SK-N-SH (cell line): ENCODE measurements around the gene PKP2. TPM values are rescaled to one million over a fixed set of nuclear protein-coding genes. Genes with fewer than 3 reads are reported as not detected.

Experiments used
- CTCF ChIA-PET: fragments of 300-600, 350-600 bp; formaldehyde crosslinking; extraction: SDS; loops from one replicate; lab custom pipeline; 2021; lab: Yijun Ruan, JAX
- POLR2A ChIA-PET: fragments of 350-600 bp; sonication (Branson Sonifier 250); formaldehyde crosslinking; extraction: SDS; loops from one replicate; lab custom pipeline; 2020; ENCODE audit warnings: antibody characterized with exemption, inconsistent platforms; lab: Yijun Ruan, JAX
- DNase-seq: peaks from one replicate; pipeline ENCODE4 v3.0.0; 2012
- H2AFZ ChIP-seq: fragments of 200-600 bp; sonication (generic); 2 replicates; pipeline ENCODE4 v1.8.1; 2016; ENCODE audit warnings: antibody characterized with exemption, mild to moderate bottlenecking, low read depth
- H3F3A ChIP-seq: fragments of 200-600 bp; sonication (generic); replicated peaks from 2 replicates; pipeline ENCODE3; 2016; ENCODE audit warnings: antibody characterized with exemption, mild to moderate bottlenecking; ENCODE audit not compliant: insufficient read depth
- H3K27ac ChIP-seq, 2 experiments: fragments of 200-500 bp in 1 of 2; fragments of 200-600 bp in 1 of 2; sonication (Bioruptor generic) in 1 of 2; sonication (generic), shearing (Covaris generic) in 1 of 2; 2 replicates each; pipeline versions ENCODE4 v1.5.1 to v1.6.1; 2014 to 2016; ENCODE audit warnings: low read depth in 2 of 2, inconsistent platforms in 1 of 2, low read length in 1 of 2, mild to moderate bottlenecking in 1 of 2, mixed read lengths in 1 of 2
- H3K27me3 ChIP-seq: fragments of 200-600 bp; sonication (generic), shearing (Covaris generic); 2 replicates; pipeline ENCODE4 v1.6.1; 2016; ENCODE audit warnings: mixed run types; ENCODE audit not compliant: insufficient read depth
- H3K36me3 ChIP-seq, 2 experiments: fragments of 200-500 bp in 1 of 2; fragments of 200-600 bp in 1 of 2; sonication (Bioruptor generic) in 1 of 2; sonication (generic) in 1 of 2; replicated peaks in 1 of 2; 2 replicates each; pipeline versions ENCODE3 to v1.5.1; 2014 to 2016; ENCODE audit warnings: low read length in 1 of 2, mild to moderate bottlenecking in 1 of 2; ENCODE audit not compliant: insufficient read depth in 2 of 2, control insufficient read depth in 1 of 2
- H3K4me1 ChIP-seq, 2 experiments: fragments of 200-500 bp in 1 of 2; fragments of 200-600 bp in 1 of 2; sonication (Bioruptor generic) in 1 of 2; sonication (generic), shearing (Covaris generic) in 1 of 2; 2 replicates each; pipeline versions ENCODE4 v1.5.1 to v1.6.1; 2014 to 2016; ENCODE audit warnings: low read depth in 1 of 2, low read length in 1 of 2, mixed run types in 1 of 2; ENCODE audit not compliant: insufficient read depth in 2 of 2, control insufficient read depth in 1 of 2
- H3K4me2 ChIP-seq: fragments of 200-600 bp; sonication (generic), shearing (Covaris generic); 2 replicates; pipeline ENCODE4 v1.6.1; 2017; ENCODE audit warnings: mixed run types
- H3K4me3 ChIP-seq, 2 experiments: fragments of 200-500 bp in 1 of 2; fragments of 200-600 bp in 1 of 2; sonication (Bioruptor generic) in 1 of 2; sonication (generic), shearing (Covaris generic) in 1 of 2; 2 replicates each; pipeline versions ENCODE4 v1.5.1 to v1.8.1; 2014 to 2016; ENCODE audit warnings: low read depth in 2 of 2, inconsistent platforms in 1 of 2, low read length in 1 of 2, mild to moderate bottlenecking in 1 of 2, mixed read lengths in 1 of 2, moderate library complexity in 1 of 2
- H3K79me2 ChIP-seq: fragments of 200-600 bp; sonication (generic); 2 replicates; pipeline ENCODE4 v1.8.1; 2017; ENCODE audit warnings: mild to moderate bottlenecking; ENCODE audit not compliant: insufficient read depth
- H3K9ac ChIP-seq: fragments of 200-600 bp; sonication (generic); 2 replicates; pipeline ENCODE4 v1.6.1; 2017; ENCODE audit warnings: mixed run types
- H3K9me2 ChIP-seq: fragments of 200-600 bp; sonication (generic); 2 replicates; pipeline ENCODE4 v1.6.1; 2017; ENCODE audit warnings: mixed run types
- H3K9me3 ChIP-seq: fragments of 200-600 bp; sonication (generic); 2 replicates; pipeline ENCODE4 v1.6.1; 2017; ENCODE audit warnings: mixed run types, mild to moderate bottlenecking, moderate library complexity
- H4K20me1 ChIP-seq: fragments of 200-600 bp; sonication (generic); 2 replicates; pipeline ENCODE4 v1.6.1; 2017; ENCODE audit warnings: mild to moderate bottlenecking, mixed run types; ENCODE audit not compliant: insufficient read depth
- CHD2 ChIP-seq: fragments of 150-350 bp; IDR thresholded peaks from 2 replicates; pipeline ENCODE4 v1.6.1; 2018; ENCODE audit warnings: low read length; ENCODE audit not compliant: partially characterized antibody
- EP300 ChIP-seq, 2 experiments: IDR thresholded peaks; 2 replicates each; pipeline versions ENCODE4 v1.4.0 to v1.6.1; 2012; ENCODE audit warnings: borderline replicate concordance in 1 of 2, low read depth in 1 of 2, low read length in 1 of 2
- FOXJ3 ChIP-seq: sonication (generic); formaldehyde crosslinking; IDR thresholded peaks from 2 replicates; pipeline ENCODE4 v1.5.1; 2020; ENCODE audit warnings: mild to moderate bottlenecking, missing genetic modification reagents
- FOXM1 ChIP-seq: IDR thresholded peaks from 2 replicates; pipeline ENCODE4 v1.4.0; 2012; ENCODE audit warnings: low read depth, mild to moderate bottlenecking
- GABPA ChIP-seq: IDR thresholded peaks from 2 replicates; pipeline ENCODE4 v1.4.0; 2012; ENCODE audit warnings: low read depth, mild to moderate bottlenecking
- GATA2 ChIP-seq: sonication (generic); formaldehyde crosslinking; IDR thresholded peaks from 2 replicates; pipeline ENCODE4 v1.5.0; 2020; ENCODE audit warnings: mild to moderate bottlenecking, missing genetic modification reagents
- MXI1 ChIP-seq: IDR thresholded peaks from 2 replicates; pipeline ENCODE4 v1.6.1; 2012; ENCODE audit warnings: mild to moderate bottlenecking, low read depth, low read length, improper control_type of control experiment
- NRF1 ChIP-seq: IDR thresholded peaks from 2 replicates; pipeline ENCODE4 v1.6.1; 2012; ENCODE audit warnings: low read depth, mild to moderate bottlenecking, low read length
- RAD21 ChIP-seq: IDR thresholded peaks from 2 replicates; pipeline ENCODE4 v1.6.1; 2012; ENCODE audit warnings: mild to moderate bottlenecking, low read length
- RCOR1 ChIP-seq: fragments of 150-350 bp; IDR thresholded peaks from 2 replicates; pipeline ENCODE4 v1.6.1; 2017; ENCODE audit warnings: antibody characterized with exemption, low read length
- RFX5 ChIP-seq: IDR thresholded peaks from 2 replicates; pipeline ENCODE4 v1.6.1; 2012; ENCODE audit warnings: mild to moderate bottlenecking, improper control_type of control experiment, low read length
- SIN3A ChIP-seq: IDR thresholded peaks from 2 replicates; pipeline ENCODE4 v1.6.1; 2012; ENCODE audit warnings: low read depth, mild to moderate bottlenecking, low read length, moderate library complexity, borderline replicate concordance
- TCF12 ChIP-seq: IDR thresholded peaks from 2 replicates; pipeline ENCODE4 v1.4.0; 2012
- TEAD4 ChIP-seq: IDR thresholded peaks from 2 replicates; pipeline ENCODE4 v1.4.0; 2012; ENCODE audit warnings: mild to moderate bottlenecking, borderline replicate concordance; ENCODE audit not compliant: insufficient read depth
- YY1 ChIP-seq: IDR thresholded peaks from 2 replicates; pipeline ENCODE4 v1.4.0; 2012; ENCODE audit warnings: low read depth, mild to moderate bottlenecking
- WGBS: methylation state at CpG from one replicate; pipeline ENCODE4 v1.1.6; 2017; ENCODE audit warnings: low lambda C conversion rate; 5-methylcytosine and 5-hydroxymethylcytosine counted together
- polyA plus RNA-seq, 3 experiments: library from polyadenylated mRNA; depleted of rRNA; stranded (reverse); fragments of >200 nt; gene quantifications; 2 replicates each; pipeline ENCODE4 v1.2.3, GENCODE V29; 2012
- TF ChIP-seq, protein P1 (sequence below): fragments of 150-350 bp; IDR thresholded peaks from 2 replicates; pipeline ENCODE4 v1.6.1; 2016; ENCODE audit warnings: mild to moderate bottlenecking, low read depth, low read length
- TF ChIP-seq, protein P2 (sequence below): fragments of 200-600 bp; sonication (generic); IDR thresholded peaks from 2 replicates; pipeline ENCODE4 v1.6.1; 2017; ENCODE audit warnings: antibody characterized with exemption, mild to moderate bottlenecking, moderate library complexity
- TF ChIP-seq, protein P3 (sequence below): fragments of 150-350 bp; IDR thresholded peaks from 2 replicates; pipeline ENCODE4 v1.6.1; 2017; ENCODE audit warnings: antibody characterized with exemption, low read length, low read depth, borderline replicate concordance
- TF ChIP-seq, protein P4 (sequence below): IDR thresholded peaks from 2 replicates; pipeline ENCODE4 v1.4.0; 2012; ENCODE audit warnings: low read depth, borderline replicate concordance

PKP2 gene
- polyA plus RNA-seq, 1 of the 3 experiments (the other 2 are of a cell fraction): 0.10 TPM

DNA sequence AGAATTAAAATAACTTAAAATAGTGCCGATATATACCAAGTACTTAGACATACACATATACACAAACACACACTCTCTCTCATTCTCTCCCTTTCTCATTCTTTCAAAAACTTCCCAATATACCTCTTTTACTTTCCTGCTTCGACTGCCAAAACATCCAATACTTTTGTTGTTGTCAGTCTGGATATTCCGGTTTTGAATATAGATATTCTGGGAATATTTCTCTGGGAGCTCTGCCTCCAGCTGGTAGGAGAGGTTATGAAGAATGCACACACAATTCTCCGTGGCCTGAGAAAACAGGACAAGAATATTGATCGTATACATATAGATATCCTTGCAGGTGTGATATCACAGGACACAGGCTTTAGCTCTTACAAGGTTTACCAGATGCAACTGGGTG is 74.2 kb downstream of the PKP2 start:
- H3K27me3 ChIP-seq: no peaks in the 10 kb centered on the region
- peaks cover 0 to 15% of the 10 kb centered on the region in 2 experiments; a peak in 2 of 4 replicates for H3K4me1 ChIP-seq
- no peaks in the 10 kb centered on the region for H3K79me2 ChIP-seq
- no peaks in the 10 kb centered on the region for H3K9me2 ChIP-seq
- H3K4me3 ChIP-seq: no peak overlapping the region
- WGBS: 50% methylated on average over 5 of the region's 5 CpGs
- POLR2A ChIA-PET: interaction anchor here (0.8 to 1.0 kb wide), 2 partner anchors 22 to 67 kb away, joined by 3 read pairs; no protein-coding TSS in a partner anchor
- peak overlapping the region in 1 of 2 experiments; percentile 82; a peak in 2 of 4 replicates for H3K27ac ChIP-seq
- TF ChIP-seq MXI1 (no peak), TEAD4 (no peak), SIN3A (no peak), YY1 (no peak), NRF1 (no peak), TCF12 (no peak), RFX5 (no peak), GATA2 (no peak)
- TF ChIP-seq, protein P1, sequence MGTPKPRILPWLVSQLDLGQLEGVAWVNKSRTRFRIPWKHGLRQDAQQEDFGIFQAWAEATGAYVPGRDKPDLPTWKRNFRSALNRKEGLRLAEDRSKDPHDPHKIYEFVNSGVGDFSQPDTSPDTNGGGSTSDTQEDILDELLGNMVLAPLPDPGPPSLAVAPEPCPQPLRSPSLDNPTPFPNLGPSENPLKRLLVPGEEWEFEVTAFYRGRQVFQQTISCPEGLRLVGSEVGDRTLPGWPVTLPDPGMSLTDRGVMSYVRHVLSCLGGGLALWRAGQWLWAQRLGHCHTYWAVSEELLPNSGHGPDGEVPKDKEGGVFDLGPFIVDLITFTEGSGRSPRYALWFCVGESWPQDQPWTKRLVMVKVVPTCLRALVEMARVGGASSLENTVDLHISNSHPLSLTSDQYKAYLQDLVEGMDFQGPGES: no peak
- TF ChIP-seq, protein P2, sequence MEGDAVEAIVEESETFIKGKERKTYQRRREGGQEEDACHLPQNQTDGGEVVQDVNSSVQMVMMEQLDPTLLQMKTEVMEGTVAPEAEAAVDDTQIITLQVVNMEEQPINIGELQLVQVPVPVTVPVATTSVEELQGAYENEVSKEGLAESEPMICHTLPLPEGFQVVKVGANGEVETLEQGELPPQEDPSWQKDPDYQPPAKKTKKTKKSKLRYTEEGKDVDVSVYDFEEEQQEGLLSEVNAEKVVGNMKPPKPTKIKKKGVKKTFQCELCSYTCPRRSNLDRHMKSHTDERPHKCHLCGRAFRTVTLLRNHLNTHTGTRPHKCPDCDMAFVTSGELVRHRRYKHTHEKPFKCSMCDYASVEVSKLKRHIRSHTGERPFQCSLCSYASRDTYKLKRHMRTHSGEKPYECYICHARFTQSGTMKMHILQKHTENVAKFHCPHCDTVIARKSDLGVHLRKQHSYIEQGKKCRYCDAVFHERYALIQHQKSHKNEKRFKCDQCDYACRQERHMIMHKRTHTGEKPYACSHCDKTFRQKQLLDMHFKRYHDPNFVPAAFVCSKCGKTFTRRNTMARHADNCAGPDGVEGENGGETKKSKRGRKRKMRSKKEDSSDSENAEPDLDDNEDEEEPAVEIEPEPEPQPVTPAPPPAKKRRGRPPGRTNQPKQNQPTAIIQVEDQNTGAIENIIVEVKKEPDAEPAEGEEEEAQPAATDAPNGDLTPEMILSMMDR: no peak
- TF ChIP-seq, protein P3, sequence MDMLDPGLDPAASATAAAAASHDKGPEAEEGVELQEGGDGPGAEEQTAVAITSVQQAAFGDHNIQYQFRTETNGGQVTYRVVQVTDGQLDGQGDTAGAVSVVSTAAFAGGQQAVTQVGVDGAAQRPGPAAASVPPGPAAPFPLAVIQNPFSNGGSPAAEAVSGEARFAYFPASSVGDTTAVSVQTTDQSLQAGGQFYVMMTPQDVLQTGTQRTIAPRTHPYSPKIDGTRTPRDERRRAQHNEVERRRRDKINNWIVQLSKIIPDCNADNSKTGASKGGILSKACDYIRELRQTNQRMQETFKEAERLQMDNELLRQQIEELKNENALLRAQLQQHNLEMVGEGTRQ: no peak
- TF ChIP-seq, all 33 proteins: peak for 0
- CTCF ChIA-PET: interaction anchor here (3.3 kb wide), 1 partner anchor 66 kb away, joined by 10 read pairs; the partner anchor contains the start of gene YARS2
- H3K4me2 ChIP-seq: no peak overlapping the region
- DNase-seq: no peak
- H4K20me1 ChIP-seq: no peaks in the 10 kb centered on the region
- no peaks in the 10 kb centered on the region for H3F3A ChIP-seq
- H3K9me3 ChIP-seq: no peaks in the 10 kb centered on the region
- no peak overlapping the region for H2AFZ ChIP-seq
- no peak overlapping the region for H3K9ac ChIP-seq
- no peaks in the 10 kb centered on the region for H3K36me3 ChIP-seq

DNA sequence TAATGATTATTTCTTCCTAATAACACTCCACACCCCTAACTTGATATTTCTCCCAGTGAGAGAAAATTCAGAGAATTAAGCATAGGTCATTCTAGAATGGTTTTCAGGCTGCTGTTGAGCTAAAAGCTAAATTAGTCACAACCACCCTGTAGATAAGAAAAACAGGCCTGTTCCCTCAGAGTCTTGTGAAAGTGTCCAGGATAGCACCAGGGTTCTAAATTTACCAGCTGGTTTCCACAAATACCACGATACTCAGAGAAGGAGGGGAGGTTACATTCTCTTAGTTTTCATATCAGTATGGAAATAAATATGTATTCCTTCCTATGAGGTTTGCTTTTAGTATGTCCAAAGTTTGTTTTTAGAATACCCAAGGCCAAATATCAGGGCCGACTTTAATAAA is 74.9 kb downstream of the PKP2 start:
- Histone ChIP-seq H3K27ac (peak overlapping the region in 1 of 2 experiments; percentile 82; a peak in 2 of 4 replicates), H3K4me2 (no peak overlapping the region), H3K79me2 (no peaks in the 10 kb centered on the region), H3K9me2 (no peaks in the 10 kb centered on the region), H3K4me3 (no peak overlapping the region), H3K4me1 (peaks cover 0 to 13% of the 10 kb centered on the region in 2 experiments; a peak in 2 of 4 replicates), H3K27me3 (no peaks in the 10 kb centered on the region), H4K20me1 (no peaks in the 10 kb centered on the region), H3F3A (no peaks in the 10 kb centered on the region), H3K9ac (no peak overlapping the region), H3K36me3 (no peaks in the 10 kb centered on the region), H3K9me3 (no peaks in the 10 kb centered on the region), H2AFZ (no peak overlapping the region)
- ChIA-PET POLR2A (interaction anchor here (1.0 to 1.4 kb wide), 2 partner anchors 65 to 67 kb away, joined by 3 read pairs; no protein-coding TSS in a partner anchor), CTCF (interaction anchor here (3.3 kb wide), 1 partner anchor 66 kb away, joined by 10 read pairs; the partner anchor contains the start of gene YARS2)
- 28% methylated on average over 2 of the region's 2 CpGs for WGBS
- DNase-seq: peak; percentile 51
- no peak for TF ChIP-seq FOXJ3 (CRISPR knock-in tag)
- TF ChIP-seq RCOR1: peak; percentile 43; the same call in 1 of the 2 replicates
- peak; percentile 18; the same call in 1 of the 2 replicates for TF ChIP-seq RAD21
- no peak for TF ChIP-seq FOXM1
- peak; percentile 29 for TF ChIP-seq CHD2
- TF ChIP-seq GABPA: no peak
- TF ChIP-seq, protein P4, sequence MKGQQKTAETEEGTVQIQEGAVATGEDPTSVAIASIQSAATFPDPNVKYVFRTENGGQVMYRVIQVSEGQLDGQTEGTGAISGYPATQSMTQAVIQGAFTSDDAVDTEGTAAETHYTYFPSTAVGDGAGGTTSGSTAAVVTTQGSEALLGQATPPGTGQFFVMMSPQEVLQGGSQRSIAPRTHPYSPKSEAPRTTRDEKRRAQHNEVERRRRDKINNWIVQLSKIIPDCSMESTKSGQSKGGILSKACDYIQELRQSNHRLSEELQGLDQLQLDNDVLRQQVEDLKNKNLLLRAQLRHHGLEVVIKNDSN: no peak
- TF ChIP-seq GATA2: peak; percentile 65
- TF ChIP-seq, protein P2: no peak
- no peak for TF ChIP-seq RFX5
- TF ChIP-seq EP300 (IDR thresholded peaks at IDR 0.05; ENCODE audit: borderline replicate concordance in 1 of 2, low read depth in 1 of 2, low read length in 1 of 2): peak in 1 of 2 experiments; percentile 54; a peak in 2 of 4 replicates
